HG03354 (cell line): ENCODE measurements around the gene PAGR1.
A peak's percentile ranks its signal among the peaks of the same experiment; 100 is the strongest.
"Not testable (repeated sequence)": the region's sequence is repeated elsewhere in the genome, so short reads cannot be mapped to it uniquely, and the experiment has no call there.

Experiments
- ATAC-seq: cut with Tn5 transposase; IDR thresholded peaks from one replicate; pipeline ENCODE4 v1.9.1; 2021; ENCODE audit warnings: mild to moderate bottlenecking; ENCODE audit not compliant: unreplicated experiment, poor library complexity, severe bottlenecking

PAGR1 gene

GRCh38 chr16:29815793-29816693, at the start of gene PAGR1:
PAGR1 (plus strand) TSS chr16:29816152; CDS start chr16:29816526, 374 bp downstream.
- ATAC-seq, result peak; percentile 63

GRCh38 chr16:29766571-29766970, 49.4 kb upstream of the PAGR1 start:
- no peak for ATAC-seq

GRCh38 chr16:29767062-29767461, 48.9 kb upstream of the PAGR1 start:
- no peak for ATAC-seq

- ATAC-seq, result no peak
These were observed 46.4 kb upstream of the PAGR1 start for GRCh38 chr16:29769507-29769906.

GRCh38 chr16:29770250-29770929, 45.6 kb upstream of the PAGR1 start:
- no peak for ATAC-seq

GRCh38 chr16:29772330-29772729, 43.6 kb upstream of the PAGR1 start:
- not testable (repeated sequence) for ATAC-seq

GRCh38 chr16:29774730-29775129, 41.2 kb upstream of the PAGR1 start:
- ATAC-seq, result no peak

GRCh38 chr16:29775742-29776408, 40.1 kb upstream of the PAGR1 start:
- ATAC-seq, result no peak

- no peak for ATAC-seq
These were observed 38.2 kb upstream of the PAGR1 start, which contains the start of gene ZG16 for GRCh38 chr16:29777576-29778350. ZG16 (plus strand) TSS chr16:29778256; CDS start chr16:29779267, 1,011 bp downstream.

GRCh38 chr16:29779474-29779873, 36.5 kb upstream of the PAGR1 start:
- no peak for ATAC-seq

GRCh38 chr16:29783094-29783953, 32.6 kb upstream of the PAGR1 start:
- not testable (repeated sequence) for ATAC-seq

- ATAC-seq, result no peak
These were observed 31.8 kb upstream of the PAGR1 start for GRCh38 chr16:29784157-29784556.

- no peak for ATAC-seq
These were observed 31.0 kb upstream of the PAGR1 start for GRCh38 chr16:29784901-29785500.

GRCh38 chr16:29787155-29787554, 28.8 kb upstream of the PAGR1 start:
- ATAC-seq, result not testable (repeated sequence)

- ATAC-seq, result no peak
These were observed 26.2 kb upstream of the PAGR1 start for GRCh38 chr16:29789775-29790182.

GRCh38 chr16:29790183-29790948, 25.6 kb upstream of the PAGR1 start, which contains the start of gene KIF22:
KIF22 (plus strand) TSS chr16:29790751; CDS start chr16:29790760, 9 bp downstream.
- peak; percentile 93 for ATAC-seq
